ENCODE measurements around the gene PARD3. TPM values are rescaled to one million over a fixed set of nuclear protein-coding genes. Genes with fewer than 3 reads are reported as not detected.

PARD3 gene
- total and polyA plus RNA-seq, 10 of the 15 experiments (the other 5 are each of a cell fraction or from before 2014, with no cell fraction given) = 2.6 to 43.1 (median 13.9) TPM

DNA sequence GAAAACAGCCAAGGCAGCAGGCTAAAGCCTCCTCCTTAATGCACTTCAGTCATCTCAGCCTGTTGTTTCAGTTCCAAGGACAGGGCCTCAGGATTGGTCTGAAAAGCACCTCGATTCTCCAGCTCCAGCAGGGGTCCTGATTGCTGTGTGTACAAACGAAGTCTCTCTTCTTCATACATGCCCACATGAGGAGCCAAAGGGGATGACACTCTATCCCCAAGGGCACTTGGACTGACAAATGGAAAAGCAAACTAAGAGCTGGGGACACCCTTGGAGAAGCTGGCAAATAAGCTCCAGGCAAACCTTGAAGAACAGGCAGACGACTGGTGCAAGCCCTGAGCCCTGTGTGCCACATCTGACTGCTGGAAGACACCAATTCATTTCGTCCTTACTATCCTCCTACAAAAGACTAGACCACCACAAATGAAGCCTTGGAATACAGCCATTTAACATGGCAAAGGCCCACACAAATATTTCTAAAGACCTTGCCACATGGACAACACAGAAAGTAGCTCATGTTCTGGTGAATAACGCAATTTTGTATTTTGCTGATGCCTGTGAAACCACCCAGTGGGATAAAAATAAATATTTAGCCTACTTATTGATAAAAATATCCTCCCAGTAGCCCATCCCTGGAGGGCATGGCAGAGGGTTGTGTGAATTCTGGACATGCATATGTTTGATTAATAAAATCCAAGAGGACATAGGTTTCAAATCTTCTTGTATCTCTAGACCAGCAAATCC lies 61.9 kb downstream of the PARD3 start (continued):
- TF ChIP-seq, protein P1, sequence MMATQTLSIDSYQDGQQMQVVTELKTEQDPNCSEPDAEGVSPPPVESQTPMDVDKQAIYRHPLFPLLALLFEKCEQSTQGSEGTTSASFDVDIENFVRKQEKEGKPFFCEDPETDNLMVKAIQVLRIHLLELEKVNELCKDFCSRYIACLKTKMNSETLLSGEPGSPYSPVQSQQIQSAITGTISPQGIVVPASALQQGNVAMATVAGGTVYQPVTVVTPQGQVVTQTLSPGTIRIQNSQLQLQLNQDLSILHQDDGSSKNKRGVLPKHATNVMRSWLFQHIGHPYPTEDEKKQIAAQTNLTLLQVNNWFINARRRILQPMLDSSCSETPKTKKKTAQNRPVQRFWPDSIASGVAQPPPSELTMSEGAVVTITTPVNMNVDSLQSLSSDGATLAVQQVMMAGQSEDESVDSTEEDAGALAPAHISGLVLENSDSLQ (IDR thresholded peaks at IDR 0.05) = no peak
- TF ChIP-seq SKIL (IDR thresholded peaks at IDR 0.05; ENCODE audit: low read depth, poor library complexity, severe bottlenecking) (no peak), ZNF622 (IDR thresholded peaks at IDR 0.05) (no peak), POLR2A (IDR thresholded peaks at IDR 0.05; ENCODE audit: low read depth, low read length) (no peak), NR2C1 (IDR thresholded peaks at IDR 0.05) (no peak)

DNA sequence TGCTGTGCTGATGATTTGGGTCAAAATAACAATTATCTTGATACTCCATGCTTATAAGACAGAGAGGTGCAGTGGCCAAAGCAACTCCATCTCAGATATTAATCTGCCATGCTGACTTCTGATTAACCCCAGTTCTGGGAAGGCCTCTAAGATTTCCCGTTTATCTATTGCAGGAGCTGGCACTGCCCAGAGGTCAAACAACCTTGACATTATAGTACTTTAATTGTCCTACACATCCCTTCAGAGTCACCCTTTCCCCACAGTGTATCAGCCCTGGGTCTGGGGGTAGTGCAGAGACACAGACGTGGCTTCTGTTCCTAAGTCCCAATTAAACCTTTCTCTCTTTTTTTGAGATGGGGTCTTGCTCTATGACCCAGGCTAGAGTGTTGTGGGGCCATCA lies 63.8 kb downstream of the PARD3 start:
- Histone ChIP-seq H3K27me3 (replicated peaks in 1 of 2; ENCODE audit: control insufficient read depth in 2 of 2, insufficient read depth in 2 of 2, low read length in 1 of 2) (no peaks in the 10 kb centered on the region; a peak in 3 of 4 replicates), H3K9ac (ENCODE audit: control insufficient read depth, insufficient read depth, low read length) (no peak overlapping the region), H3K27ac (ENCODE audit: control insufficient read depth, insufficient read depth) (no peak overlapping the region), H2AFZ (ENCODE audit: control insufficient read depth, low read depth, low read length) (no peak overlapping the region), H3K9me3 (replicated peaks; ENCODE audit: control insufficient read depth, insufficient read depth, low read length) (no peaks in the 10 kb centered on the region), H3K79me2 (ENCODE audit: control insufficient read depth, insufficient read depth, low read length) (no peaks in the 10 kb centered on the region), H3K36me3 (ENCODE audit: control insufficient read depth in 2 of 2, insufficient read depth in 2 of 2, low read length in 1 of 2) (no peaks in the 10 kb centered on the region), H3K4me1 (ENCODE audit: control insufficient read depth, insufficient read depth, low read length) (no peaks in the 10 kb centered on the region), H4K20me1 (ENCODE audit: control insufficient read depth, insufficient read depth) (no peaks in the 10 kb centered on the region), H3K4me3 (no peak overlapping the region), H3K4me2 (ENCODE audit: control insufficient read depth, insufficient read depth) (no peak overlapping the region)
- ChIA-PET SMC1A (ENCODE audit: uncharacterized antibody, unreplicated experiment) (interaction anchor here (2.0 to 7.5 kb wide), 7 partner anchors 12 to 59 kb away, joined by 6 to 56 read pairs (median 51); no protein-coding TSS in a partner anchor), POLR2A (interaction anchor here (0.7 to 2.6 kb wide), 5 partner anchors 11 to 30 kb away, joined by 3 to 13 read pairs (median 7); no protein-coding TSS in a partner anchor), CTCF (interaction anchor here (0.6 to 7.6 kb wide), 7 partner anchors 12 to 95 kb away, joined by 3 to 90 read pairs (median 8); no protein-coding TSS in a partner anchor), RAD21 (ENCODE audit: unreplicated experiment) (interaction anchor here (0.5 to 5.0 kb wide), 8 partner anchors 10 to 96 kb away, joined by 3 to 48 read pairs (median 8); no protein-coding TSS in a partner anchor)
- BruUV-seq (replicated peaks) = no TSS peak
- ATAC-seq (no peak), DNase-seq (ENCODE audit: low read depth, low spot score) (no peak), FAIRE-seq (no peak)
- 22% methylated on average over 2 of the region's 2 CpGs for WGBS (ENCODE audit: insufficient coverage, insufficient replicate concordance, low lambda C conversion rate, missing lambda C conversion rate)
- intact Hi-C loops (cut with micrococcal nuclease; ENCODE audit: unreplicated experiment) = no loop called here
- in situ Hi-C loops (cut with MboI) = no loop called here
- TF ChIP-seq, protein P2, sequence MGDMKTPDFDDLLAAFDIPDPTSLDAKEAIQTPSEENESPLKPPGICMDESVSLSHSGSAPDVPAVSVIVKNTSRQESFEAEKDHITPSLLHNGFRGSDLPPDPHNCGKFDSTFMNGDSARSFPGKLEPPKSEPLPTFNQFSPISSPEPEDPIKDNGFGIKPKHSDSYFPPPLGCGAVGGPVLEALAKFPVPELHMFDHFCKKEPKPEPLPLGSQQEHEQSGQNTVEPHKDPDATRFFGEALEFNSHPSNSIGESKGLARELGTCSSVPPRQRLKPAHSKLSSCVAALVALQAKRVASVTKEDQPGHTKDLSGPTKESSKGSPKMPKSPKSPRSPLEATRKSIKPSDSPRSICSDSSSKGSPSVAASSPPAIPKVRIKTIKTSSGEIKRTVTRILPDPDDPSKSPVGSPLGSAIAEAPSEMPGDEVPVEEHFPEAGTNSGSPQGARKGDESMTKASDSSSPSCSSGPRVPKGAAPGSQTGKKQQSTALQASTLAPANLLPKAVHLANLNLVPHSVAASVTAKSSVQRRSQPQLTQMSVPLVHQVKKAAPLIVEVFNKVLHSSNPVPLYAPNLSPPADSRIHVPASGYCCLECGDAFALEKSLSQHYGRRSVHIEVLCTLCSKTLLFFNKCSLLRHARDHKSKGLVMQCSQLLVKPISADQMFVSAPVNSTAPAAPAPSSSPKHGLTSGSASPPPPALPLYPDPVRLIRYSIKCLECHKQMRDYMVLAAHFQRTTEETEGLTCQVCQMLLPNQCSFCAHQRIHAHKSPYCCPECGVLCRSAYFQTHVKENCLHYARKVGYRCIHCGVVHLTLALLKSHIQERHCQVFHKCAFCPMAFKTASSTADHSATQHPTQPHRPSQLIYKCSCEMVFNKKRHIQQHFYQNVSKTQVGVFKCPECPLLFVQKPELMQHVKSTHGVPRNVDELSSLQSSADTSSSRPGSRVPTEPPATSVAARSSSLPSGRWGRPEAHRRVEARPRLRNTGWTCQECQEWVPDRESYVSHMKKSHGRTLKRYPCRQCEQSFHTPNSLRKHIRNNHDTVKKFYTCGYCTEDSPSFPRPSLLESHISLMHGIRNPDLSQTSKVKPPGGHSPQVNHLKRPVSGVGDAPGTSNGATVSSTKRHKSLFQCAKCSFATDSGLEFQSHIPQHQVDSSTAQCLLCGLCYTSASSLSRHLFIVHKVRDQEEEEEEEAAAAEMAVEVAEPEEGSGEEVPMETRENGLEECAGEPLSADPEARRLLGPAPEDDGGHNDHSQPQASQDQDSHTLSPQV (IDR thresholded peaks at IDR 0.05) = no peak
- no peak for TF ChIP-seq CHD2 (IDR thresholded peaks at IDR 0.05; ENCODE audit: borderline replicate concordance, low read depth, low read length)
- TF ChIP-seq TAF1 (IDR thresholded peaks at IDR 0.05; ENCODE audit: borderline replicate concordance, low read depth, low read length) = no peak
- TF ChIP-seq ZNF687 (IDR thresholded peaks at IDR 0.05) = no peak

All from GM12878 (cell line).